ENCODE results near the gene ZC3H13.

DNA sequence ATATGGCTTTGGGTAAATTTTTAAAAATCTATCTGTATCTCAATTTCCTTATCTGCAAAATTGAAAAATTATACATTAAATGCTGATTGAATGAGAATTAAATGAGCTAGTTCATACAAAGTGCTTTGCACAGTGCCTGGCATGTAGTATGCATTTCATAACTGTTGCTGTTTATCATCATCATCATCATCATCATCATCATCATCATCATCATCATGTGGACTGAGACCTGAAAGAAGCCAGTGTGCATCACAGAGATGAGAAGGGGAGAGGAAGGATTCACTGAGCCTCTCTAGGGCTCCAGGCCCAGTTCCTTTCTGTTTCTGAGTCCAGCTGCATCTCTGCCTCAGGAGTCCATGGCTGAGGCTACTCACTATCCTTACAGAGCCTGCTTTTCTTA lies 6.9 kb upstream of the ZC3H13 start:
- TF ChIP-seq, protein P1, sequence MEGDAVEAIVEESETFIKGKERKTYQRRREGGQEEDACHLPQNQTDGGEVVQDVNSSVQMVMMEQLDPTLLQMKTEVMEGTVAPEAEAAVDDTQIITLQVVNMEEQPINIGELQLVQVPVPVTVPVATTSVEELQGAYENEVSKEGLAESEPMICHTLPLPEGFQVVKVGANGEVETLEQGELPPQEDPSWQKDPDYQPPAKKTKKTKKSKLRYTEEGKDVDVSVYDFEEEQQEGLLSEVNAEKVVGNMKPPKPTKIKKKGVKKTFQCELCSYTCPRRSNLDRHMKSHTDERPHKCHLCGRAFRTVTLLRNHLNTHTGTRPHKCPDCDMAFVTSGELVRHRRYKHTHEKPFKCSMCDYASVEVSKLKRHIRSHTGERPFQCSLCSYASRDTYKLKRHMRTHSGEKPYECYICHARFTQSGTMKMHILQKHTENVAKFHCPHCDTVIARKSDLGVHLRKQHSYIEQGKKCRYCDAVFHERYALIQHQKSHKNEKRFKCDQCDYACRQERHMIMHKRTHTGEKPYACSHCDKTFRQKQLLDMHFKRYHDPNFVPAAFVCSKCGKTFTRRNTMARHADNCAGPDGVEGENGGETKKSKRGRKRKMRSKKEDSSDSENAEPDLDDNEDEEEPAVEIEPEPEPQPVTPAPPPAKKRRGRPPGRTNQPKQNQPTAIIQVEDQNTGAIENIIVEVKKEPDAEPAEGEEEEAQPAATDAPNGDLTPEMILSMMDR (IDR thresholded peaks at IDR 0.05): no peak
- no peak for TF ChIP-seq EZH2 (IDR thresholded peaks at IDR 0.05; ENCODE audit: borderline replicate concordance, insufficient read depth, low read depth, low read length, poor library complexity, severe bottlenecking)

Measured in B cell (primary cell).